BJ (cell line): ENCODE data around the gene RNLS. TPM values are rescaled to one million over a fixed set of nuclear protein-coding genes. Genes with fewer than 3 reads are reported as not detected.
A peak's percentile ranks its signal among the peaks of the same experiment; 100 is the strongest.

Source experiments
- CTCF ChIA-PET: fragments of 350-600 bp; formaldehyde crosslinking; extraction: SDS; loops from one replicate; lab custom pipeline; 2021; ENCODE audit warnings: antibody characterized with exemption, inconsistent platforms; lab: Yijun Ruan, JAX
- POLR2A ChIA-PET: fragments of 300-600 bp; sonication (Branson Sonifier 250); formaldehyde crosslinking; extraction: SDS; loops from one replicate; lab custom pipeline; 2021; ENCODE audit warnings: antibody characterized with exemption; lab: Charles Lee
- DNase-seq: peaks from one replicate; pipeline ENCODE4 v3.0.0-alpha.2; 2011; ENCODE audit warnings: low read depth
- H3K27me3 ChIP-seq: 2 replicates; pipeline ENCODE4 v1.6.0; 2011; ENCODE audit warnings: low read length; ENCODE audit not compliant: control insufficient read depth, insufficient read depth
- H3K36me3 ChIP-seq: 2 replicates; pipeline ENCODE4 v1.5.1; 2011; ENCODE audit warnings: low read length; ENCODE audit not compliant: control insufficient read depth, insufficient read depth
- H3K4me3 ChIP-seq: 2 replicates; pipeline ENCODE4 v1.5.1; 2011; ENCODE audit warnings: low read depth, mild to moderate bottlenecking, control low read depth, low read length
- CTCF ChIP-seq: IDR thresholded peaks from 2 replicates; pipeline ENCODE4 v1.5.1; 2011; ENCODE audit warnings: low read depth, mild to moderate bottlenecking, control low read depth, inconsistent platforms, low read length, moderate library complexity; ENCODE audit not compliant: insufficient read depth
- polyA minus RNA-seq: library from RNA; depleted of rRNA, polyadenylated mRNA; stranded (reverse); fragments of >200 nt; gene quantifications from 2 replicates; pipeline ENCODE4 v1.2.3, GENCODE V29; 2011; rRNA and poly(A)+ RNA removed
- polyA plus RNA-seq: library from polyadenylated mRNA; depleted of rRNA; stranded (reverse); fragments of >200 nt; gene quantifications from 2 replicates; pipeline ENCODE4 v1.2.3, GENCODE V29; 2011; rRNA removed

The RNLS gene
- polyA plus RNA-seq = 11.8 and 14.6 TPM in 2 replicates
- 4.8 and 5.0 TPM in 2 replicates for polyA minus RNA-seq

- peak; percentile 94 for TF ChIP-seq CTCF
- no peak for DNase-seq
- CTCF ChIA-PET = interaction anchor here (0.6 to 2.5 kb wide), 28 partner anchors 9 to 732 kb away, joined by 3 to 22 read pairs (median 4); partner anchors contain the start of gene LIPM
Observed at GRCh38 chr10:88582806-88583583, at the start of gene RNLS. Gene RNLS (minus strand): TSS chr10:88583318.

GRCh38 chr10:88624840-88625239 lies 41.7 kb upstream of the RNLS start:
- CTCF ChIA-PET = no interaction called here
- H3K27me3 ChIP-seq = no peaks in the 10 kb centered on the region
- POLR2A ChIA-PET = no interaction called here
- no peak for DNase-seq
- H3K4me3 ChIP-seq = no peak overlapping the region
- no peak for TF ChIP-seq CTCF
- no peaks in the 10 kb centered on the region for H3K36me3 ChIP-seq

More at GRCh38 chr10:88582806-88583583, at the start of gene RNLS:
- no peaks in the 10 kb centered on the region for H3K27me3 ChIP-seq
- POLR2A ChIA-PET = interaction anchor here (0.6 kb wide), 3 partner anchors 12 to 341 kb away, joined by 3 to 9 read pairs (median 4); no protein-coding TSS in a partner anchor
- H3K36me3 ChIP-seq = no peaks in the 10 kb centered on the region
- H3K4me3 ChIP-seq = peak within 1 kb of the TSS; percentile 42

- ChIA-PET CTCF (no interaction called here), POLR2A (no interaction called here)
- H3K36me3 ChIP-seq = no peaks in the 10 kb centered on the region
- TF ChIP-seq CTCF = no peak
- no peak for DNase-seq
- no peak overlapping the region for H3K4me3 ChIP-seq
- H3K27me3 ChIP-seq = no peaks in the 10 kb centered on the region
Observed at GRCh38 chr10:88623835-88624234, 40.7 kb upstream of the RNLS start.

- H3K4me3 ChIP-seq = no peak overlapping the region
- POLR2A ChIA-PET = no interaction called here
- H3K27me3 ChIP-seq = no peaks in the 10 kb centered on the region
- CTCF ChIA-PET = no interaction called here
- TF ChIP-seq CTCF = no peak
- no peaks in the 10 kb centered on the region for H3K36me3 ChIP-seq
- DNase-seq = no peak
Observed at GRCh38 chr10:88620441-88620840, 37.3 kb upstream of the RNLS start.

GRCh38 chr10:88618496-88618895 lies 35.4 kb upstream of the RNLS start:
- Histone ChIP-seq H3K36me3 (no peaks in the 10 kb centered on the region), H3K4me3 (no peak overlapping the region), H3K27me3 (no peaks in the 10 kb centered on the region)
- ChIA-PET POLR2A (no interaction called here), CTCF (interaction anchor here (1.3 kb wide), 1 partner anchor 35 kb away, joined by 6 read pairs; the partner anchor contains the start of gene RNLS)
- TF ChIP-seq CTCF = no peak
- no peak for DNase-seq
